A549 (cell line): ENCODE data around the gene MRFAP1L1. TPM values are rescaled to one million over a fixed set of nuclear protein-coding genes. Genes with fewer than 3 reads are reported as not detected.
"Not testable (repeated sequence)": the region's sequence is repeated elsewhere in the genome, so short reads cannot be mapped to it uniquely, and the experiment has no call there.

ENCODE experiments used
- ATAC-seq, 2 experiments: fragments of 200-7000 bp in 1 of 2; fragments of >200 bp in 1 of 2; cut with Nextera tagmentation in 1 of 2; cut with Tn5 transposase in 1 of 2; 3 replicates each; pipeline versions ENCODE4 v1.8.0 to v1.9.1; 2018 to 2020; ENCODE audit warnings: mild to moderate bottlenecking in 1 of 2, moderate library complexity in 1 of 2
- CTCF ChIA-PET: fragments of 300-600 bp; sonication (Branson Sonifier 250); formaldehyde crosslinking; extraction: SDS; loops from one replicate; lab custom pipeline; 2021; ENCODE audit warnings: antibody characterized with exemption, inconsistent platforms; lab: Yijun Ruan, JAX
- POLR2A ChIA-PET: fragments of 350-600 bp; formaldehyde crosslinking; extraction: SDS; loops from one replicate; lab custom pipeline; 2021; ENCODE audit warnings: antibody characterized with exemption, inconsistent platforms; lab: Yijun Ruan, JAX
- DNase-seq, 2 experiments: peaks; one replicate each; pipeline versions ENCODE4 v3.0.0 to v3.0.0-alpha.2; 2011 to 2016; ENCODE audit warnings: low read depth in 1 of 2, low spot score in 1 of 2
- FAIRE-seq: peaks from 2 replicates; lab custom pipeline; 2011; peaks lifted over from hg19 to GRCh38; lab: Jason Lieb, UNC
- H3K27ac ChIP-seq, 2 experiments: fragments of >200 bp; sonication (Bioruptor Twin); formaldehyde crosslinking; 3 replicates each; pipeline ENCODE4 v1.5.1; 2016 to 2017
- H3K4me1 ChIP-seq: fragments of >200 bp; sonication (Bioruptor Twin); formaldehyde crosslinking; 3 replicates; pipeline ENCODE4 v1.6.1; 2016
- H3K4me2 ChIP-seq: fragments of >200 bp; sonication (Bioruptor Twin); formaldehyde crosslinking; 3 replicates; pipeline ENCODE4 v1.6.1; 2016
- H3K4me3 ChIP-seq: fragments of >200 bp; sonication (Bioruptor Twin); formaldehyde crosslinking; 3 replicates; pipeline ENCODE4 v1.5.1; 2016
- H3K9me3 ChIP-seq: fragments of >200 bp; sonication (Bioruptor Twin); formaldehyde crosslinking; 3 replicates; pipeline ENCODE4 v1.6.1; 2016
- CHD4 ChIP-seq: fragments of 200-600 bp; sonication (generic); IDR thresholded peaks from 2 replicates; pipeline ENCODE4 v1.6.1; 2016; ENCODE audit warnings: antibody characterized with exemption, mild to moderate bottlenecking, borderline replicate concordance
- EP300 ChIP-seq, 2 experiments: fragments of >200 bp; sonication (Bioruptor Twin); formaldehyde crosslinking; IDR thresholded peaks; 2 replicates in 1 of 2; 3 replicates in 1 of 2; pipeline ENCODE4 v1.6.1; 2016 to 2017
- ESRRA ChIP-seq: fragments of 150-350 bp; IDR thresholded peaks from 2 replicates; pipeline ENCODE4 v1.6.1; 2014; ENCODE audit warnings: mild to moderate bottlenecking, low read length, borderline replicate concordance
- FOSB ChIP-seq: fragments of 250-450 bp; sonication (Bioruptor Pico); IDR thresholded peaks from 2 replicates; pipeline ENCODE4 v1.5.0; 2020; ENCODE audit warnings: mild to moderate bottlenecking, moderate library complexity
- FOSL2 ChIP-seq, 2 experiments: fragments of 450-650 bp in 1 of 2; fragments of >200 bp in 1 of 2; sonication (Bioruptor Twin) in 1 of 2; formaldehyde crosslinking; IDR thresholded peaks; 2 replicates each; pipeline versions ENCODE4 v1.5.0 to v1.6.1; 2016 to 2020; ENCODE audit warnings: mild to moderate bottlenecking in 1 of 2, moderate library complexity in 1 of 2
- GATA3 ChIP-seq: IDR thresholded peaks from 2 replicates; pipeline ENCODE4 v1.6.1; 2012; ENCODE audit warnings: borderline replicate concordance
- HDAC2 ChIP-seq: fragments of 200-600 bp; sonication (generic); IDR thresholded peaks from 2 replicates; pipeline ENCODE4 v1.6.1; 2016
- HOXB13 ChIP-seq: fragments of 250-450 bp; sonication (Bioruptor Pico); IDR thresholded peaks from 2 replicates; pipeline ENCODE4 v1.5.0; 2020; ENCODE audit warnings: low read depth, mild to moderate bottlenecking, moderate library complexity
- JUNB ChIP-seq: fragments of >200 bp; sonication (Bioruptor Twin); formaldehyde crosslinking; IDR thresholded peaks from 2 replicates; pipeline ENCODE4 v1.6.1; 2016
- MAFK ChIP-seq: fragments of 450-650 bp; IDR thresholded peaks from 2 replicates; pipeline ENCODE4 v1.6.1; 2014; ENCODE audit not compliant: partially characterized antibody
- NFE2L2 ChIP-seq: fragments of 150-350 bp; conservative IDR thresholded peaks from 2 replicates; pipeline ENCODE4 v1.6.1; 2014; ENCODE audit warnings: low read length
- POLR2AphosphoS2 ChIP-seq: conservative IDR thresholded peaks from 2 replicates; pipeline ENCODE4 v1.6.1; 2012; ENCODE audit warnings: low read length, improper control_type of control experiment, inconsistent platforms
- RAD21 ChIP-seq, 2 experiments: fragments of >200 bp in 1 of 2; sonication (Bioruptor Twin) in 1 of 2; formaldehyde crosslinking in 1 of 2; IDR thresholded peaks in 1 of 2; conservative IDR thresholded peaks in 1 of 2; 2 replicates in 1 of 2; 3 replicates in 1 of 2; pipeline ENCODE4 v1.6.1; 2012 to 2018; ENCODE audit warnings: inconsistent platforms in 1 of 2
- RARB ChIP-seq: fragments of 250-450 bp; sonication (Bioruptor Pico); IDR thresholded peaks from 2 replicates; pipeline ENCODE4 v1.8.0; 2021; ENCODE audit warnings: mild to moderate bottlenecking, moderate library complexity
- RNF2 ChIP-seq: fragments of 200-600 bp; sonication (generic); IDR thresholded peaks from 2 replicates; pipeline ENCODE4 v1.6.1; 2016; ENCODE audit warnings: low read depth, mild to moderate bottlenecking, antibody characterized with exemption, moderate library complexity, borderline replicate concordance
- TP53 ChIP-seq: fragments of 250-450 bp; sonication (Bioruptor Pico); IDR thresholded peaks from 2 replicates; pipeline ENCODE4 v1.5.0; 2021; ENCODE audit warnings: mild to moderate bottlenecking, moderate library complexity
- ZC3H11A ChIP-seq: fragments of 450-650 bp; IDR thresholded peaks from 2 replicates; pipeline ENCODE4 v1.6.1; 2014; ENCODE audit warnings: antibody characterized with exemption, mild to moderate bottlenecking
- ZFP36 ChIP-seq: fragments of 450-650 bp; IDR thresholded peaks from 2 replicates; pipeline ENCODE4 v1.6.1; 2014; ENCODE audit warnings: borderline replicate concordance; ENCODE audit not compliant: partially characterized antibody
- ZSCAN20 ChIP-seq: fragments of 250-450 bp; sonication (Bioruptor Pico); IDR thresholded peaks from 2 replicates; pipeline ENCODE4 v1.8.0; 2022; ENCODE audit warnings: mild to moderate bottlenecking, moderate library complexity
- WGBS: methylation state at CpG from one replicate; pipeline ENCODE4 v1.1.6; 2017; ENCODE audit errors: missing lambda C conversion rate; 5-methylcytosine and 5-hydroxymethylcytosine counted together
- polyA plus RNA-seq, 4 experiments: library from polyadenylated mRNA; depleted of rRNA in 3 of 4; stranded (reverse); fragments of >200 nt; fragmentation: RNase III in 1 of 4; extraction: RNeasy Plus Mini Kit Qiagen cat#74134 plus additional on column Dnase treatment in 1 of 4; gene quantifications; 2 replicates in 3 of 4; 3 replicates in 1 of 4; pipeline ENCODE4 v1.2.3, GENCODE V29; 2011 to 2017
- TF ChIP-seq, protein P1 (sequence below): fragments of 200-600 bp; sonication (generic); IDR thresholded peaks from 2 replicates; pipeline ENCODE4 v1.6.1; 2016; ENCODE audit warnings: antibody characterized with exemption, mild to moderate bottlenecking, moderate library complexity
- TF ChIP-seq, protein P2 (sequence below): fragments of >200 bp; sonication (Bioruptor Twin); formaldehyde crosslinking; IDR thresholded peaks from 2 replicates; pipeline ENCODE4 v1.6.1; 2016
- TF ChIP-seq, protein P3 (sequence below): fragments of 250-450 bp; sonication (Bioruptor Pico); IDR thresholded peaks from 2 replicates; pipeline ENCODE4 v1.5.0; 2020; ENCODE audit warnings: low read depth, mild to moderate bottlenecking, moderate library complexity
- TF ChIP-seq, protein P4 (sequence below): fragments of >200 bp; sonication (Bioruptor Twin); formaldehyde crosslinking; IDR thresholded peaks from 3 replicates; pipeline ENCODE4 v1.5.1; 2016

MRFAP1L1 gene
- polyA plus RNA-seq, 2 of the 4 experiments (the other 2 are of a cell fraction), result 46.1 to 78.2 TPM

DNA sequence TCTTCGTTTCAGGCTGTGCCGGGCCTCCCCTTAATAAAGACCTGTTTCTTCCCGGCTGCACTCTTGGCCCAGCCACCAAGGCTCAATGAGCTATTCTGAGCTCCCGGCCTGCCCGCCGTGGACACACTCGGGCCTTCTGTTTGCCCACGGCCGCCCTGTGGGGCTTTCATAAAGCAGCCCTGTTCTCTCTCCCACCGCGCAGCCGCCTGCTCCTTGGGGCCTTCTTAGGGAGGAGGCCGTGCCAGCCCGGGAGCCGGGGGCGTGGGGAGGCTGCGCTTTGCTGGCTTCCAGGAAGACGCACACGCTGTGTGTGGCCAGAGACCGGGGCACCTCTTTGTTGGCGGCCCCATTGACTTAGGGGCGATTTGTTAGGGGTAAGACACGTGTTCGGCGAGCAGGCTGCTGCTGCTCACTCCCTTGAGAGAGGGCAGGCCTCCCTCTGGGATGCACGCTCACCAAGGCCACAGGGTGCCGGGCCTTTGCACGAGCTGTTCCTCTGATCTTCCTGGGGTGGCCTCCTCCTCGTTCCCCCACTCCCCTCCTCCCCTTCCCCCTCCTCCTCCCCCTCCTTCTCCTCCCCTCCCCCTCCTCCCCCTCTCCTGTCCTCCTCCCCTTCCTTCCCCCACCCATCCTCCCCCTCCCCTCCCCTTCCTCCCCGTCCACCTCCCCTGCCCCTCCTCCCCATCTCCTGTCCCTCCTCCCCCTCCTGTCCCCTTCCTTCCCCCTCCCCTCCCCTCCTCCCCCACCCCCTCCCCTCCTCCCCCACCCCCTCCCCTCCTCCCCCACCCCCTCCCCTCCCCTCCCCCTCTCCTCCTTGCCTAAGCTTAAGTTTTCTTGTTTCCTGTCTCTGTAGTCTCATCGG is 17.6 kb upstream of the MRFAP1L1 start:
- H3K4me2 ChIP-seq, result no peak overlapping the region
- TF ChIP-seq GATA3 (no peak), ESRRA (no peak), ZSCAN20 (CRISPR knock-in tag) (no peak), TP53 (CRISPR knock-in tag) (no peak), RARB (CRISPR knock-in tag) (no peak), HOXB13 (CRISPR knock-in tag) (no peak), RNF2 (no peak), ZFP36 (no peak), MAFK (no peak), JUNB (no peak), HDAC2 (no peak), NFE2L2 (no peak)
- TF ChIP-seq, protein P1, sequence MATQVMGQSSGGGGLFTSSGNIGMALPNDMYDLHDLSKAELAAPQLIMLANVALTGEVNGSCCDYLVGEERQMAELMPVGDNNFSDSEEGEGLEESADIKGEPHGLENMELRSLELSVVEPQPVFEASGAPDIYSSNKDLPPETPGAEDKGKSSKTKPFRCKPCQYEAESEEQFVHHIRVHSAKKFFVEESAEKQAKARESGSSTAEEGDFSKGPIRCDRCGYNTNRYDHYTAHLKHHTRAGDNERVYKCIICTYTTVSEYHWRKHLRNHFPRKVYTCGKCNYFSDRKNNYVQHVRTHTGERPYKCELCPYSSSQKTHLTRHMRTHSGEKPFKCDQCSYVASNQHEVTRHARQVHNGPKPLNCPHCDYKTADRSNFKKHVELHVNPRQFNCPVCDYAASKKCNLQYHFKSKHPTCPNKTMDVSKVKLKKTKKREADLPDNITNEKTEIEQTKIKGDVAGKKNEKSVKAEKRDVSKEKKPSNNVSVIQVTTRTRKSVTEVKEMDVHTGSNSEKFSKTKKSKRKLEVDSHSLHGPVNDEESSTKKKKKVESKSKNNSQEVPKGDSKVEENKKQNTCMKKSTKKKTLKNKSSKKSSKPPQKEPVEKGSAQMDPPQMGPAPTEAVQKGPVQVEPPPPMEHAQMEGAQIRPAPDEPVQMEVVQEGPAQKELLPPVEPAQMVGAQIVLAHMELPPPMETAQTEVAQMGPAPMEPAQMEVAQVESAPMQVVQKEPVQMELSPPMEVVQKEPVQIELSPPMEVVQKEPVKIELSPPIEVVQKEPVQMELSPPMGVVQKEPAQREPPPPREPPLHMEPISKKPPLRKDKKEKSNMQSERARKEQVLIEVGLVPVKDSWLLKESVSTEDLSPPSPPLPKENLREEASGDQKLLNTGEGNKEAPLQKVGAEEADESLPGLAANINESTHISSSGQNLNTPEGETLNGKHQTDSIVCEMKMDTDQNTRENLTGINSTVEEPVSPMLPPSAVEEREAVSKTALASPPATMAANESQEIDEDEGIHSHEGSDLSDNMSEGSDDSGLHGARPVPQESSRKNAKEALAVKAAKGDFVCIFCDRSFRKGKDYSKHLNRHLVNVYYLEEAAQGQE, result no peak
- TF ChIP-seq, protein P2, sequence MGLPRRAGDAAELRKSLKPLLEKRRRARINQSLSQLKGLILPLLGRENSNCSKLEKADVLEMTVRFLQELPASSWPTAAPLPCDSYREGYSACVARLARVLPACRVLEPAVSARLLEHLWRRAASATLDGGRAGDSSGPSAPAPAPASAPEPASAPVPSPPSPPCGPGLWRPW, result no peak
- WGBS, result 87% methylated on average over 23 of the region's 31 CpGs
- POLR2A ChIA-PET, result interaction anchor here (0.6 kb wide), 1 partner anchor 123 kb away, joined by 10 read pairs; no protein-coding TSS in a partner anchor
- CTCF ChIA-PET, result interaction anchor here (1.2 to 1.5 kb wide), 3 partner anchors 10 to 344 kb away, joined by 4 to 6 read pairs (median 5); partner anchors contain the start of gene BLOC1S4
- H3K4me3 ChIP-seq, result no peak overlapping the region
- ATAC-seq, result no peak
- H3K4me1 ChIP-seq, result peaks cover 5% of the 10 kb centered on the region
- no peaks in the 10 kb centered on the region for H3K9me3 ChIP-seq
- H3K27ac ChIP-seq, result peak overlapping the region in 1 of 2 experiments; percentile 56; a peak in 3 of 6 replicates
- FAIRE-seq, result no peak
- DNase-seq, result no peak

DNA sequence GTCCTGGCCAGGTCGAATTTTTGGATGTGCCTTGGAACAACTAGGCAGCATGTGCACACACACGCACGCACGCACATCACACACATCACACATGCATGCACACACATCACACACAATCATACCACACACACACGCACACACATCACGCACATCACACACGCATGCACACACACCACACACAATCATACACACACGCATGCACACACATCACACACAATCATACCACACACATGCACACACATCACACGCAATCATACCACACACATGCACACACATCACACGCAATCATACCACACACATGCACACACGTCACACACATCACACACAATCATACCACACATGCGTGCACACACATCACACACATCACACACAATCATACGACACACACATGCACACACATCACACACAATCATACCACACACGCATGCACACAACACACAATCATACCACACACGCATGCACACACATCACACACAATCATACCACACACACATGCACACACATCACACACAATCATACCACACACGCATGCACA is 15.8 kb upstream of the MRFAP1L1 start:
- DNase-seq, H3K9me3 ChIP-seq, H3K4me2 ChIP-seq, ATAC-seq, H3K4me1 ChIP-seq, POLR2A ChIA-PET, FAIRE-seq, H3K27ac ChIP-seq, H3K4me3 ChIP-seq: not testable (repeated sequence)
- WGBS, result 89% methylated on average over 14 of the region's 16 CpGs
- CTCF ChIA-PET, result interaction anchor here (2.7 kb wide), 1 partner anchor 345 kb away, joined by 8 read pairs; no protein-coding TSS in a partner anchor

DNA sequence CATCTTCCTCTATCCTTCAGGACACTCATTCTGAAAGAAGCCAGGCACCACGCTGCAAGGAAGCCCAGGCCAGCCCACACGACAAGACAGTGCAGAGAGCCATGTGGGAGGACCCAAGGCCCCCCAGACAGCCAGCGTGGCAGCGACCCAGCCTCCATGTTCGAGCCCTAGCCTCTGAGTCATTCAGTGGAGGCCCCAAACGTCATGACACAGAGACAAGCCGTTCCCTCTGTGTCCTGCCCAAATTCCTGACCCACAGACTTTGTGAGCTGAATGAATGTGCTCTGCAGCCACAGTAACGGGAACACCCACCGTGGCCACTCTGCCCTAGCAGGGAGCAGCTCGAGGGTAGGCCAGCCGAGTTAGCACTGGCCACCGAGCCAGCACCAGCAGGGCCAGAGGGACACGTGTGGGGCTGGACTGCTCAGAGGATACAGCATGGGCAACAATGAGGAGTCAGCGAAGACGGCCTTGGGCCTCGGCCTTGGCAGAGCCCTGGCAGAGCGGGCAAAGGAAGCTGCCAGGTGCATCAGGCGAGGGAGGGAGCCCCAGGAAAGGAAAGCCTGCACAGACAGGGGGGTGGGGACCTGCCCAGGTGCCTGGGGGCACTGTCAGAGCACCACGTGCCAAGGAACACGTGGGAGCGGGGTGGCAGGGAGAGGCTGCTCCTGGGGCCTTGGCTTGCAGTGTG is 14.9 kb upstream of the MRFAP1L1 start:
- H3K9me3 ChIP-seq, result no peaks in the 10 kb centered on the region
- peak overlapping the region in 1 of 2 experiments; percentile 30; a peak in 2 of 6 replicates for H3K27ac ChIP-seq
- FAIRE-seq (no peak), ATAC-seq (no peak), DNase-seq (no peak)
- no peak overlapping the region for H3K4me2 ChIP-seq
- WGBS, result 90% methylated on average over 11 of the region's 21 CpGs
- ChIA-PET CTCF (interaction anchor here (2.7 to 9.0 kb wide), 2 partner anchors 149 to 346 kb away, joined by 8 to 168 read pairs; no protein-coding TSS in a partner anchor), POLR2A (no interaction called here)
- peaks cover 7% of the 10 kb centered on the region; the same call in 1 of the 3 replicates for H3K4me1 ChIP-seq
- no peak overlapping the region for H3K4me3 ChIP-seq
- no peak for TF ChIP-seq HDAC2
- TF ChIP-seq, protein P3, sequence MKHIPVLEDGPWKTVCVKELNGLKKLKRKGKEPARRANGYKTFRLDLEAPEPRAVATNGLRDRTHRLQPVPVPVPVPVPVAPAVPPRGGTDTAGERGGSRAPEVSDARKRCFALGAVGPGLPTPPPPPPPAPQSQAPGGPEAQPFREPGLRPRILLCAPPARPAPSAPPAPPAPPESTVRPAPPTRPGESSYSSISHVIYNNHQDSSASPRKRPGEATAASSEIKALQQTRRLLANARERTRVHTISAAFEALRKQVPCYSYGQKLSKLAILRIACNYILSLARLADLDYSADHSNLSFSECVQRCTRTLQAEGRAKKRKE (CRISPR knock-in tag), result no peak
- no peak for TF ChIP-seq ZSCAN20 (CRISPR knock-in tag)
- no peak for TF ChIP-seq RAD21 (conservative IDR thresholded peaks at IDR 0.05 in 1 of 2, IDR thresholded peaks at IDR 0.05 in 1 of 2)
- no peak for TF ChIP-seq POLR2AphosphoS2
- TF ChIP-seq FOSB (CRISPR knock-in tag), result no peak
- TF ChIP-seq MAFK, result no peak
- TF ChIP-seq RARB (CRISPR knock-in tag), result no peak
- TF ChIP-seq EP300 (IDR thresholded peaks at IDR 0.05), result no peak
- no peak for TF ChIP-seq RNF2
- TF ChIP-seq, protein P4, sequence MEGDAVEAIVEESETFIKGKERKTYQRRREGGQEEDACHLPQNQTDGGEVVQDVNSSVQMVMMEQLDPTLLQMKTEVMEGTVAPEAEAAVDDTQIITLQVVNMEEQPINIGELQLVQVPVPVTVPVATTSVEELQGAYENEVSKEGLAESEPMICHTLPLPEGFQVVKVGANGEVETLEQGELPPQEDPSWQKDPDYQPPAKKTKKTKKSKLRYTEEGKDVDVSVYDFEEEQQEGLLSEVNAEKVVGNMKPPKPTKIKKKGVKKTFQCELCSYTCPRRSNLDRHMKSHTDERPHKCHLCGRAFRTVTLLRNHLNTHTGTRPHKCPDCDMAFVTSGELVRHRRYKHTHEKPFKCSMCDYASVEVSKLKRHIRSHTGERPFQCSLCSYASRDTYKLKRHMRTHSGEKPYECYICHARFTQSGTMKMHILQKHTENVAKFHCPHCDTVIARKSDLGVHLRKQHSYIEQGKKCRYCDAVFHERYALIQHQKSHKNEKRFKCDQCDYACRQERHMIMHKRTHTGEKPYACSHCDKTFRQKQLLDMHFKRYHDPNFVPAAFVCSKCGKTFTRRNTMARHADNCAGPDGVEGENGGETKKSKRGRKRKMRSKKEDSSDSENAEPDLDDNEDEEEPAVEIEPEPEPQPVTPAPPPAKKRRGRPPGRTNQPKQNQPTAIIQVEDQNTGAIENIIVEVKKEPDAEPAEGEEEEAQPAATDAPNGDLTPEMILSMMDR, result no peak
- no peak for TF ChIP-seq CHD4
- no peak for TF ChIP-seq FOSL2 (IDR thresholded peaks at IDR 0.05)
- no peak for TF ChIP-seq FOSL2 (CRISPR knock-in tag; IDR thresholded peaks at IDR 0.05)
- TF ChIP-seq ZC3H11A, result no peak
